Uterus (tissue), 2 donors: ENCODE measurements around the gene PALS2.

Source experiments
- POLR2A ChIP-seq, 2 donors: fragments of 450-650 bp; IDR thresholded peaks; one replicate each; pipeline ENCODE4 v1.6.1; 2016; ENCODE audit warnings: antibody characterized with exemption in 2 of 2, mild to moderate bottlenecking in 1 of 2, moderate library complexity in 1 of 2
- TF ChIP-seq, protein P1 (sequence below), 4 experiments: fragments of 200-600 bp in 2 of 4; fragments of 450-650 bp in 2 of 4; sonication (generic) in 2 of 4; IDR thresholded peaks; one replicate each; pipeline ENCODE4 v1.5.1; 2016 to 2019; ENCODE audit warnings: antibody characterized with exemption in 4 of 4, mild to moderate bottlenecking in 2 of 4, moderate library complexity in 1 of 4

DNA sequence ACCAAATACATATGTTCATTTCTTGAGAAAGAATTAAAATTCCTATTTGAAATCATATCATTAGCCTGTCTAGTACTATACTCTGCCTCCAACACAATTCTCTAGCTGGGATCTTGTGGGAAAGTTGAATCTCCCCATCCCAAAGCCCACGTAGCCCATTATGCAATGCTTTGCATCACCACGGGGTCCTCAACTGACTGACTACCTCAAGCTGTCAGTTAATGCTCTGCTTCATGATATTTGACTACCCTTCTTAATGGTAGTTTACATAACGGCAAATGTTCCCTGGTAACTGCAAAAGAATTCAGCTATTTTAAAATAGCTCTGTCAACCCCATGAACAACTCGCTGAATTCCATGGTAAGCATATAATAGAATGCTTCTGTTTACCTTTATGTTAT is 23.3 kb upstream of the PALS2 start:
- TF ChIP-seq, protein P1, sequence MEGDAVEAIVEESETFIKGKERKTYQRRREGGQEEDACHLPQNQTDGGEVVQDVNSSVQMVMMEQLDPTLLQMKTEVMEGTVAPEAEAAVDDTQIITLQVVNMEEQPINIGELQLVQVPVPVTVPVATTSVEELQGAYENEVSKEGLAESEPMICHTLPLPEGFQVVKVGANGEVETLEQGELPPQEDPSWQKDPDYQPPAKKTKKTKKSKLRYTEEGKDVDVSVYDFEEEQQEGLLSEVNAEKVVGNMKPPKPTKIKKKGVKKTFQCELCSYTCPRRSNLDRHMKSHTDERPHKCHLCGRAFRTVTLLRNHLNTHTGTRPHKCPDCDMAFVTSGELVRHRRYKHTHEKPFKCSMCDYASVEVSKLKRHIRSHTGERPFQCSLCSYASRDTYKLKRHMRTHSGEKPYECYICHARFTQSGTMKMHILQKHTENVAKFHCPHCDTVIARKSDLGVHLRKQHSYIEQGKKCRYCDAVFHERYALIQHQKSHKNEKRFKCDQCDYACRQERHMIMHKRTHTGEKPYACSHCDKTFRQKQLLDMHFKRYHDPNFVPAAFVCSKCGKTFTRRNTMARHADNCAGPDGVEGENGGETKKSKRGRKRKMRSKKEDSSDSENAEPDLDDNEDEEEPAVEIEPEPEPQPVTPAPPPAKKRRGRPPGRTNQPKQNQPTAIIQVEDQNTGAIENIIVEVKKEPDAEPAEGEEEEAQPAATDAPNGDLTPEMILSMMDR (IDR thresholded peaks at IDR 0.05) = no peak
- no peak for TF ChIP-seq POLR2A (IDR thresholded peaks at IDR 0.05)
